C1 segment of cervical spinal cord (tissue), 14 donors: ENCODE results near the gene PLEKHH1.

Experiments
- DNase-seq, 14 donors: peaks; one replicate each; lab custom pipeline; 2025; lab: John Stamatoyannopoulos, UW

The PLEKHH1 gene

GRCh38 chr14:67532998-67533753 lies at the start of gene PLEKHH1:
PLEKHH1 (plus strand) TSS chr14:67533290; CDS start chr14:67541868, 8,578 bp downstream.
- peak in 13 of 14 donors; percentile 43 to 90 (median 80) for DNase-seq

DNA sequence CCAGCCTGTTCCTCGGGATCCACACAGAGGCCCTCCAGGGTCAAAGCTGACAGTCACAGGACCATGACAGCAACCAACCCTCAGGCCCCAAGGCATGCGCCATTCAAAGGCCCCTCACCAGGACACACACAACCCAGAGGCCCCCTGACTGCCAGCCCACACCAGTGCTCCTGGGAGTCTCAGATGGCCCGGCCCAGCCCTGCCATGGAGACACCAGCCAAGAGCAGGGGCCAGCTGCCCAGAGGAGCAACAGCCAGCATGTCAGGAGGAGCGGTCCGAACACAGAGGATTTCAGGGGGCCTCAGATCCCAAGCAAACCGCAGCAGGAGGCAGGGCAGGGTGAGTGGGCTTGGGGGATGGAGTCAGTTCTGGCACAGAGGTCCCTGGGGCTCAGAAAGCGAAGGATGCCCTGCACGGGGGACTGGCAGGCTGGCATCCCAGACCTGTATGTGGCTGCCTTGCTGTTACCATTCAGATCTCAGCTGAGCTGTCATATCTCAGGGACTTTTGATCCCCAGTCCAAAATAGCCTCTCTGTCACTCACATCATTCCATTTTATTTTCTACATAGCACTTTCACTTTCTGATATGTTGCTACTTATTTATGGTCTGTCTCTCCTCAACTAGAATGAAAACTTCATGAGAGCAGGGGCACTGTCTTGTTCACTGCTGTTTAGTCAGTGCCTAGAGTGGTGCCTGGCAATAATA lies 49.4 kb upstream of the PLEKHH1 start:
- DNase-seq: peak in 2 of 14 donors; percentile 4 to 26

DNA sequence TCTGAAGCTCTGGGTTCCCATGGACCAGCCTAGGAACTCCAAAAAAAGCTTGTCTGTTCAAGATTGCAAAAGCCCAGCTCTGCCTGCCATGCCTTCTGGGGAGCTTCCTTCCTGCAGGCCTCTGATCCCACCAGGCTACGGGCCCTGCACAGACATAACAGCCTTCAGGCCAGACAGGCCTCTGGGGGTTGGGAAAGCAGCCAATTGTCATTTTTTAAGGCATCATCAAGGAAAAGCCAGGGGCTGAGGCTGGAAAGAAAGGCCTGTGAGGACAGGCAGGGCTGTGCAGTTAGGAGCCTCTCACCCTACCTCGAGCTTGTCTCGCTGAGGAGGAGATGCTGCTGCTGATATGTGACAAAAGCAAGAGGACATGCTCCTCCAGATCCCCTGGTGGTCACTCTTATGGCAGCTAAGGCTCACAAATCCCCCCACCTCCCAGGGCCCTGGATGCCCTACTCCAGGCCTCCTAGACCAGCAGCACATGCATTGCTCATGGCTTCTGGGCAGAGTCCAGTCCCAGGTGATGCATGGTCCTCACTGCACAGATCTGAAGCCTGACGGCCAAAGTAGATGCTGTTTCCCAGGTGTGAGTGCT lies 47.5 kb upstream of the PLEKHH1 start:
- DNase-seq: peak in 1 of 14 donors; percentile 16

DNA sequence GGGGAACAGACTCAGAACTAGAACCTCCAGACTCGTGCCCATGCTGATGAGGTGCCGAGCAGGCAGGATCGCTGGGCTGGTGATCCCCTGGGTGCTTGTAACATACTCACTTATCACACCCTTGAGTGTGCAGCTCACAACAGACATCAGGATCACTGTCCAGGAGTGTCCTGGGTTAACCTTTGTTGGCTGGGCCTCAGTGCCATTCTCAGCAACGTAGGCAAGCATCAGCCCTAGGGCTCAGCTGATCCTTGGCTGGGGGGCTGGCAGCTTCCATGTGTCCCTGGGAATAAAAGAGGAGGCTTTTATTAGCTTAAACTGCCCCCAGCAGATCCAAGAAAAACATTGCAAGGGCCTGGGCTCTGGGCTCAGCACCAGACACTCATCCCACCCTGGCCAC lies 46.2 kb upstream of the PLEKHH1 start:
- peak in 2 of 14 donors; percentile 25 to 40 for DNase-seq

GRCh38 chr14:67487332-67487731 lies 45.8 kb upstream of the PLEKHH1 start:
- no peak for DNase-seq

DNA sequence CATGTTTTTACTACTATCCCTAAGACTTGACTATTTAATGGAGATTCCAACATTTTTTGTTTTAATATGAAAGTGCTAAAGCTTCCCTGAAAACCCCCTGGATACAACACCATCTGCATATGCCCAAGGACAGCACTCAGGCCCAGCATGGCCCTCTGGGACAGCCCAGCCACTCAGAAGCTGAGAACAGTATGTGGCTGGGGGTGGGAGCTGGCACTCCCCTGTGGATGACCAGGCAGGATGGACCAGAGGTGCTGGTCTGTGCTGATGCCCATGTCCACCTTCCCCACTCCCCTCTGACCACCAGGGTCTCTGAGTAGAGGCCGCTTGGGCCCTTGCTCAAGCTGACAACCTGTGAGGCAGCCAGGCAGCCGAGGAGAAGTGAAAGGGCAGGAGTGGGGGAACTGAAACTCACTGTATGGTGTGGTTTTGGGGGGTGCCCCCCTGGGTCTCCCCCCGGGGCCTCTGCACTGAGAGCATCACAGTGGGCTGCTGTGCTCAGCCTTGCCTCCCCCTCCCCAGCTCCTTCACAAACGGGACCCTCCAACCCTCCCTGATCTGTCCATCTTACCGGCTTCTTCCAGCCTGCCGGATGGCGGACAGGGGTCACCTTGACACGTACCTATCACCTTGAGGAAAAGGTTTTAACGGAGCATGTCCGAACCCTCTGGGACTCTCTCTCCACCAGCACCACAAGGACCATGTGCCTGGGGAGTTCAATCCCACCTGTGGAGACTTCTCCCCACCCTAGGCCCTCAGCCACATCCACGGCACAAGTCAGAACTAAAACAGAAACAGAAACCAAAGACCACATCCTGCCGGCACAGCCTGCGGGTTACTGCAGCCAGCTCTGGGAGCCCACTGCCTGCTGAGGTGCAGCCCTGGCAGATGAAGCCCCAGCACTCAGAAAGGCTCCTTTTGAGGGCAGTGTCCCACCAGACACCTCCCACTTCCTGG lies 44.9 kb upstream of the PLEKHH1 start, which contains the start of gene TMEM229B:
Gene TMEM229B, minus strand, starts transcription at position 785 of the 957 bp plus-strand sequence. CDS start 14,798 bp downstream, outside the sequence.
- DNase-seq: peak in 8 of 14 donors; percentile 8 to 49 (median 40)

DNA sequence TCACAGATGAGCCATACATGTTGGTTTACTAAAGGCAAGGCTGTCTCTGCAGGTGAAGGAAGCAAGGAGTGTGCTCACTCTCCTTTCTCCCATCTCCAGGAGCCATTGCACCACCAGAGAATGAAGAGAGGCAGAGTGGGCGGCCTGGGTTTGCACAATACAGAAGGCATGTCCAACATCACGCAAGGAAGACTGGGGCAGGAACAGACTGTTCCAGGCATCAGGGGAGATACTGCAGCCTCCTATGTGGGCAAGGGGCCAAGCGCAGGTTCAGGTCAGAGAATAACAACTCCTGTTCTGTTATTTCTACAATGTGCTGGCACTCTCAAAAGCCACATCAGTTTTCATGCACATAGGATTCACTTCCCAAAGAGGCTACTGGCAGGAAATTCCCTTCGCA lies 42.9 kb upstream of the PLEKHH1 start:
- peak in 1 of 14 donors; percentile 42 for DNase-seq

GRCh38 chr14:67491285-67491684 lies 41.8 kb upstream of the PLEKHH1 start:
- no peak for DNase-seq

GRCh38 chr14:67491741-67492507 lies 41.2 kb upstream of the PLEKHH1 start:
- peak in 2 of 14 donors; percentile 17 to 65 for DNase-seq

DNA sequence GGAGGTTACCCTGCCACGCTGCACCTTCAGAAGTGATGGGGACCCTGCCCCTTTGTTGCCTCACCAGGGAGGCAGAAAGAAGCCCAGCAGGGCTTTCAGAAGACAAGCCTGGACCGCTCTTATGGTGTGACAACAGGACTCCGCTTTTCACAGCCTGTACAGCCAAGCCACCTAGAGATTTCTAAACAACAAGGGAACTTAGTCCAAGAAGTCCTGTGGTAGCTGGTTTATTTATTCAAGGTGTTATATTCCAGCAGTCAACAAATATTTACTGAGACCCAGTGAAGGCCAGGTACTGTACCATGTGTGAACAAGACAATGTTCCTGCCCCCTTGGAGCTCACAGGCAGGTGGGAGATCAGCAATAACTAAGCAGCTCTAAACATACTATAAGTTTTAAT lies 40.6 kb upstream of the PLEKHH1 start:
- DNase-seq: no peak

DNA sequence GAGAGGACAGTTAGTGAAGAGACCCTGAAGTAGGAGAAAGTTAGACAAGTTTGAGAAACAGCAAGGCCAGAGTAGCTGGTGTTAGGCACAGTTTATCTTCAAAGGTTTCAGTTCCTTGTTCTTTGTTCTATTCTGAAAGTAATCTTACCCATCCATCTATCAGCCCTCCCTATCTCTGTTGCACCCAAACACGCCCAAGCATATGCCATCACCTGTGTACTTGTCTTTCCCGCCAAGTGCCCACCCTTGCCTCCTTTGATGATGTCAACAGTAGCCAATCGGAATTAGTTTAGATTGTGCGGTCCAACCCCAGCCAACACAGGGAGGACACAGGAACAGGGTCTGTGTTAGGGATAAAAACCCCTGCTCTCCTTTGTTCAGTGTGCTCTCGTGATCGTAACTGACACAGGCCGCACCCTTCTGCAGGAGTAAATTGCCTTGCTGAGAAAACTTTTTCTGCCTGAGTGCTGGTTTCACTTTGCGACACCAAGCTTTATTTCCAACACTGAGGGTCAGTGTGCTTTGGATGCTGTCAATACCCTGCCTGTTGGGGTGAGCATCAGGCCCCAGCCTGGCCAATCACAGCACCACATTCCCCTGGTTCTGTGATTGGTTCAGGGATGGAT lies 39.9 kb upstream of the PLEKHH1 start:
- DNase-seq: no peak

DNA sequence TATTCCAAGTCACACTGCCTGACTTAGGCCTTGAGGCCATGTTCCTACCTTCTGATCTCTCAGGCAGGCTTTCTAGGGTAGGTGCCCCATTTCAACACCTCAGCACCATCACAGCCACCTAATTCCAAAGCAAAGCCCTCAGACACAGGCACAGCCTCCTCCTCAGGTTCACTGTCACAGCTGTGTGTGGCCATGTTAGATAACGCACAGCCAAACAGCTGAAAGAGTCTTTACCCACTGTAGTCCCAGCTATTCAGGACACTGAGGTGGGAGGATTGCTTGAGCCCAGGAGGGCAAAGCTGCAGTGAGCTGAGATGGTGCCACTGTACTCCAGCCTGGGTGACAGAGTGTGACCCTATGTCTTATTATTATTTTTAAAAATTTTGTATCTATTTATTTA lies 37.3 kb upstream of the PLEKHH1 start:
- DNase-seq: no peak

DNA sequence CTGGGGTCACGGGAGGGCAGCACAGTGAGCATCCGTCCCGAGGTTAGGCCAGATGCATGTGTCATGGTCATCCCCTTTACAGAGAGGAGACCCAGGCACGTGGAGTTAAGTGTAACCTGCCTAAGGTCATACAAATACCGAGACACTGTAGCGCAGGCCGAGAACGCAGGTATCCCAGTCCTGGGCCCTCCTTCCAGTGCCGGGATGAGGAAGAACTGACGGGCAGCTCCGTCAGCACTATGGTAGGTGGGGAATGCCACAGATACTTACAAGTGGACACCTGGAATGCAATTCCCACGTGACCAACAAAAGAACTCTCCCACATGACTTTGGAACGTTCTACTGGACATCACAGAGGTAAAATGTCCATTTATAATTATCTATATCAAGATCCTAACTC lies 35.9 kb upstream of the PLEKHH1 start:
- DNase-seq: no peak

GRCh38 chr14:67497716-67498115 lies 35.4 kb upstream of the PLEKHH1 start:
- no peak for DNase-seq

DNA sequence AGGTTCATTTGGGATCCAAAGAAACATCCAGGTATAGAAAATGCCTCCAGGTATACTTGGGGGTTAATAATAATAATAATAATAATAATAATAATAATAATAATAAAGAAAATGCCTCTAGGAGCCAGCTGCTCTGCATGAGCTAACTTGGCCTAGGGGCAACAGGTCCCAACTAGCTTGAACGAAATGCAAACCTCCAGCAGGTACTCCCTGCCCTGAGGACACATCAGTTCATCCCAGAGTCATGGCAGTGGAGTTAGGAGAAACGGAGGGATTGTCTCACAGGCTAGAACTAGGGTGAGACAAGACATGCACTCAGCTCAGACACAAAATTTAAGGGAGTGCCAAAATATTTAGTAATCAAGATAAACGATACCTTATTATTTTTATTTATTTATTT lies 32.1 kb upstream of the PLEKHH1 start:
- no peak for DNase-seq

DNA sequence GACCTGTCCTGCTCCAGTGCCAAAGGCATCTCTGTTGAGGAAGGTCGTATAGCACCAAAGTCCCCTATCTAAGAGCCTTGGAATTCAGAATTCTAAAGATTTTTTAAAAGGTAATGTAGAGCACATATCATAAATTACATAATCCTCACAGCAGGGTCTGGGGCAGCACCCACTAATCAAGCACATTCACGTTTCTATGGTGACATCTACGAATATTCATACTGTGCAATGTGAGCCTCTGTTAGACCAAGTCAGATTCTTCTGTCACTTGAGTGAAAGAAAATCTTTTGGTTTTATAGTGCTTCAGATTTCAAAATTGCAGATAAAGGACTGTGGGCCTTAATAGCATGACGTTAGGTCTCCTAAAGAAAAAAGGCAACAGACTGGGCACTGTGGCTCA lies 31.4 kb upstream of the PLEKHH1 start:
- DNase-seq: no peak

DNA sequence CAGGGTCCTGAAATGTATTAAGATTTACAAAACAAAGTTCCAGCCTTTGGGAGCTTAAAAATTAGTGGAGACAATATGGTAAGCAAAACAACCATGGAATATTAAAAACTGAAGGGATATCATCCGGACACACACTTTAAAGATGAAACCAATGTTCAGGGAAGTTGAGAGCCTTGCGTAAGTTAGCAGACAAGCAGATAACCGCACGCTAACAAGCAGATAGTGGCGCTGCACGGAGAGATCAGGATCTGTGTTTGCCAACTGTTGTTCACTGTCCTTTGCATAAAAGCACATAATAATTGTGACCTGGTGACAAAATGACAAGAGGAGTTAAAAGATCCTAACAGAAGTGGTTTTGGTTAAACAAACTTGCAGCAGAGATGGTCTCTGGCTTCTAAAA lies 30.2 kb upstream of the PLEKHH1 start:
- DNase-seq: no peak

DNA sequence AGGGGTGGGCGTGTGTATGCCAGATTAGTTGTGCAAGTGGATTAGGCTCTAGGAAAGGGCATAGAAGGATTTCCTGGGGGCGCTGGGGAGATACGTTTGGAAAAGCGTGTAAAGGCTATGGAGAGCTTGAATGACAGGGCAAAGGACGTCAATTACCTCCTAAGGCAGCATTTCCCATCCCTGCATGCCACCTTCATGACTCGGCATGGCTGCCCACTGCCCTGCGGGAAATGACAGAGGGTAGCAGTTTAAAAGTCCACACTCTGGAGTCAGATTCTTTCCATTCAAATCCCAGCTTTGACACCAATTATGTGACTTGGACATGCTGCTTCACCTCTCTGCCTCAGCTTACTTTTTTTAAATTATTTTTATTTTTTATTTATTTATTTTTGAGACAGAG lies 29.8 kb upstream of the PLEKHH1 start:
- no peak for DNase-seq

DNA sequence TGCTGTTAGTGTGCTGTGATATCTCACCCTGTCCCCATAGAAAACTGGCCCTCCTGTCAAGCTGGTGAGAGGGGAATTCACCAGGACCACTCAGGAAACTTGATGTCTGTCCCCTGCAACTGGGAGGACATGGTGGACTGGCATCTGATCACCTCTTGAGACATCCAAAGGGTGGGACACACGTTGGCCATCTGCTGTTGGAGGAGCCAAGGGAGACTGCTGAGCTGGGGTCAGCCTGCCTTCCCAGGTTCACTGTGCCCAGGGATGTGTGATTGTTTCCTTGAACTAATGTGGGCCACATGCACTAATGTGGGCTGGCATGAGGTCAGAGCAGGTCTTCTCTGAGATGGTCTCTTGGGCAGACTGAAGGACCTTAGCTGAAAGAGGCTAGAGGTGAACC lies 27.8 kb upstream of the PLEKHH1 start:
- no peak for DNase-seq

- peak in 1 of 14 donors; percentile 36 for DNase-seq
Observed at GRCh38 chr14:67508956-67509355, 24.1 kb upstream of the PLEKHH1 start.
